HepG2 (cell line): ENCODE data around the gene PDLIM5. TPM values are rescaled to one million over a fixed set of nuclear protein-coding genes. Genes with fewer than 3 reads are reported as not detected.
A peak's percentile ranks its signal among the peaks of the same experiment; 100 is the strongest.

Source experiments
- AGO1 ChIP-seq: fragments of 200-400 bp; formaldehyde crosslinking; IDR thresholded peaks from 2 replicates; pipeline ENCODE4 v1.6.1; 2017; ENCODE audit warnings: mild to moderate bottlenecking, low read depth, low read length, moderate library complexity; ENCODE audit not compliant: poor library complexity, severe bottlenecking
- CENPT ChIP-seq: sonication (generic); formaldehyde crosslinking; IDR thresholded peaks from 2 replicates; pipeline ENCODE4 v1.8.0; 2022; ENCODE audit warnings: low read depth, mild to moderate bottlenecking, moderate library complexity, missing genetic modification reagents
- MBNL3 ChIP-seq: fragments of 250-450 bp; sonication (Bioruptor Pico); conservative IDR thresholded peaks from 2 replicates; pipeline ENCODE4 v1.8.0; 2022; ENCODE audit warnings: mild to moderate bottlenecking, inconsistent platforms
- MED13 ChIP-seq: sonication (generic); formaldehyde crosslinking; IDR thresholded peaks from 2 replicates; pipeline ENCODE4 v1.5.0; 2020; ENCODE audit warnings: missing genetic modification reagents
- PAXIP1 ChIP-seq: sonication (generic); formaldehyde crosslinking; conservative IDR thresholded peaks from 2 replicates; pipeline ENCODE4 v1.4.0; 2020; ENCODE audit warnings: mild to moderate bottlenecking, missing genetic modification reagents, moderate library complexity
- PITX1 ChIP-seq: sonication (generic); formaldehyde crosslinking; IDR thresholded peaks from 2 replicates; pipeline ENCODE4 v1.5.1; 2020; ENCODE audit warnings: mild to moderate bottlenecking, missing genetic modification reagents
- PREB ChIP-seq: sonication (generic); formaldehyde crosslinking; IDR thresholded peaks from 2 replicates; pipeline ENCODE4 v1.4.0; 2020; ENCODE audit warnings: missing genetic modification reagents
- SIX1 ChIP-seq: sonication (generic); formaldehyde crosslinking; IDR thresholded peaks from 2 replicates; pipeline ENCODE4 v1.4.0; 2020; ENCODE audit warnings: missing genetic modification reagents, borderline replicate concordance
- SMAD9 ChIP-seq: sonication (generic); formaldehyde crosslinking; IDR thresholded peaks from 2 replicates; pipeline ENCODE4 v1.5.1; 2020; ENCODE audit warnings: mild to moderate bottlenecking, missing genetic modification reagents
- SP140L ChIP-seq: sonication (generic); formaldehyde crosslinking; IDR thresholded peaks from 2 replicates; pipeline ENCODE4 v1.4.0; 2020; ENCODE audit warnings: missing genetic modification reagents, borderline replicate concordance
- SRF ChIP-seq: IDR thresholded peaks from 2 replicates; pipeline ENCODE4 v1.6.1; 2011; ENCODE audit warnings: mild to moderate bottlenecking, low read depth, low read length, moderate library complexity
- UBTF ChIP-seq: sonication (generic); formaldehyde crosslinking; IDR thresholded peaks from 2 replicates; pipeline ENCODE4 v1.4.0; 2020; ENCODE audit warnings: mild to moderate bottlenecking, missing genetic modification reagents
- ZFX ChIP-seq: sonication (generic); formaldehyde crosslinking; IDR thresholded peaks from 2 replicates; pipeline ENCODE4 v1.4.0; 2020; ENCODE audit warnings: mild to moderate bottlenecking, low read depth, missing genetic modification reagents, moderate library complexity
- ZMYM4 ChIP-seq: sonication (generic); formaldehyde crosslinking; IDR thresholded peaks from 2 replicates; pipeline ENCODE4 v1.8.1; 2023; ENCODE audit warnings: mild to moderate bottlenecking, missing genetic modification reagents
- ZNF124 ChIP-seq: sonication (generic); formaldehyde crosslinking; IDR thresholded peaks from 2 replicates; pipeline ENCODE4 v1.4.0; 2020; ENCODE audit warnings: missing genetic modification reagents
- ZNF282 ChIP-seq: fragments of 450-650 bp; IDR thresholded peaks from 2 replicates; pipeline ENCODE4 v1.6.1; 2018; ENCODE audit not compliant: partially characterized antibody
- ZNF430 ChIP-seq: sonication (generic); formaldehyde crosslinking; IDR thresholded peaks from 2 replicates; pipeline ENCODE4 v1.9.0; 2021; ENCODE audit warnings: mild to moderate bottlenecking, missing genetic modification reagents
- ZNF513 ChIP-seq: sonication (generic); formaldehyde crosslinking; conservative IDR thresholded peaks from 2 replicates; pipeline ENCODE4 v1.5.0; 2020; ENCODE audit warnings: missing genetic modification reagents
- ZNF572 ChIP-seq: sonication (generic); formaldehyde crosslinking; IDR thresholded peaks from 2 replicates; pipeline ENCODE4 v1.5.1; 2020; ENCODE audit warnings: mild to moderate bottlenecking, missing genetic modification reagents
- ZSCAN20 ChIP-seq: sonication (generic); formaldehyde crosslinking; IDR thresholded peaks from 2 replicates; pipeline ENCODE4 v1.4.0; 2020; ENCODE audit warnings: missing genetic modification reagents, mild to moderate bottlenecking, borderline replicate concordance
- polyA plus RNA-seq, 8 experiments: library from polyadenylated mRNA; depleted of rRNA in 3 of 8; stranded (reverse) in 7 of 8; unstranded in 1 of 8; fragments of >200 nt; fragmentation: Illumina TruSeq in 4 of 8; extraction: Trizol in 4 of 8; gene quantifications; 2 replicates each; pipeline versions ENCODE4 v1.2.1 to v1.2.3, GENCODE V29; 2011 to 2016; ENCODE audit warnings: low read depth in 4 of 8, missing spikeins in 1 of 8, mixed read lengths in 1 of 8; ENCODE audit not compliant: insufficient read depth in 1 of 8
- total RNA-seq, 5 experiments: library from RNA; depleted of rRNA; stranded (reverse); fragments of >200 nt; fragmentation: Illumina TruSeq; extraction: Trizol; gene quantifications; 2 replicates each; pipeline ENCODE4 v1.2.3, GENCODE V29; 2016; ENCODE audit warnings: low read depth in 1 of 5

PDLIM5 gene
- total and polyA plus RNA-seq, 2 of the 13 experiments (the other 11 are each of a cell fraction or from before 2014, with no cell fraction given) = 52.8 to 119 TPM

- TF ChIP-seq UBTF (CRISPR knock-in tag) (no peak), MED13 (no peak), SP140L (CRISPR knock-in tag) (no peak), MBNL3 (CRISPR knock-in tag) (no peak), AGO1 (no peak), SRF (peak; percentile 34; the same call in 1 of the 2 replicates), ZNF124 (CRISPR knock-in tag) (no peak), ZNF430 (CRISPR knock-in tag) (no peak), ZNF513 (CRISPR knock-in tag) (no peak), SMAD9 (CRISPR knock-in tag) (no peak), PREB (CRISPR knock-in tag) (no peak), ZFX (CRISPR knock-in tag) (no peak), PAXIP1 (CRISPR knock-in tag) (peak; percentile 53), ZNF282 (no peak), PITX1 (peak; percentile 38; the same call in 1 of the 2 replicates), ZMYM4 (CRISPR knock-in tag) (peak; percentile 45; the same call in 1 of the 2 replicates), CENPT (CRISPR knock-in tag) (no peak), ZSCAN20 (CRISPR knock-in tag) (no peak), ZNF572 (CRISPR knock-in tag) (no peak), SIX1 (no peak)
Observed at GRCh38 chr4:94448815-94449375, 2.8 kb upstream of the PDLIM5 start (continued).
